ENCODE measurements around the gene RABEP2.
A peak's percentile ranks its signal among the peaks of the same experiment; 100 is the strongest.

Gene RABEP2

DNA sequence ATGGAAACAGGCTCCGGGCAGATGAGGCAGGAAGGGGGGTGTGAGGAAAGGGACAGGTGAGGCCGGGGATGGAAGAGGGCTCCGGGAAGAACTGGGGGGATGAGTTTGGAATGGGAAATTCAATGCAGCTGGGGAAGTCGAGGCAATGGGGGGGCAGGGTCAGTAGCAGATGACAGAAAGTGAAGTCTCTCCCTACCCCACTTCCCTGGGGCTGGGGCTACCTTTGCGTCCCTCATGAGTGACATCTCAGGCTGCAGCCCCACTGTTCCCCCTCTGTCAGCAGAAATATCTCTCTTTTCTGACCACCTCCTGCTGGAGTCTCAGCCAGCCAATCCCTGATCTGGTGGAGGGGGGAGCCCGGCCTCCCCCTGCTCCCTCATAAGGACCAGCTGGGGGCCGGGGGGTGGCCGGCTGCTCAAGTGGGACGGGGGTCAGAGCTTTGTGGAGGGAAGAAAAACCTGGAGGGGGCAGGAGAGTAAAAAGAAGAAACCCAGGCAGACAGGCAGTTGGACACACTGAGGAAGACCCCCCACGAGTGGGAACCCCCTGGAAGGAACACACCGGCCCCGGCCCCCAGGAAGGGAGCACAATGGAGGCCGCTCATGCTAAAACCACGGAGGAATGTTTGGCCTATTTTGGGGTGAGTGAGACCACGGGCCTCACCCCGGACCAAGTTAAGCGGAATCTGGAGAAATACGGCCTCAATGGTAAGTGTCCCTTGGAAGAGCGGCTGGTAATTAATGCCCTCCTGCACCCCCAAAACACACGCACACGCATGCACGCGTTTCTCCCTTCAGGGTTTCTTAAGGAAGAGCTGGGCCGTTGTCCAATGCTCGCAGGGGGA lies 46.7 kb downstream of the RABEP2 start, which contains the start of gene ATP2A1:
Gene ATP2A1, plus strand, starts transcription at position 406 of the 844 bp plus-strand sequence. Its CDS starts 184 bp downstream, at position 590.
- TF ChIP-seq, protein P1, sequence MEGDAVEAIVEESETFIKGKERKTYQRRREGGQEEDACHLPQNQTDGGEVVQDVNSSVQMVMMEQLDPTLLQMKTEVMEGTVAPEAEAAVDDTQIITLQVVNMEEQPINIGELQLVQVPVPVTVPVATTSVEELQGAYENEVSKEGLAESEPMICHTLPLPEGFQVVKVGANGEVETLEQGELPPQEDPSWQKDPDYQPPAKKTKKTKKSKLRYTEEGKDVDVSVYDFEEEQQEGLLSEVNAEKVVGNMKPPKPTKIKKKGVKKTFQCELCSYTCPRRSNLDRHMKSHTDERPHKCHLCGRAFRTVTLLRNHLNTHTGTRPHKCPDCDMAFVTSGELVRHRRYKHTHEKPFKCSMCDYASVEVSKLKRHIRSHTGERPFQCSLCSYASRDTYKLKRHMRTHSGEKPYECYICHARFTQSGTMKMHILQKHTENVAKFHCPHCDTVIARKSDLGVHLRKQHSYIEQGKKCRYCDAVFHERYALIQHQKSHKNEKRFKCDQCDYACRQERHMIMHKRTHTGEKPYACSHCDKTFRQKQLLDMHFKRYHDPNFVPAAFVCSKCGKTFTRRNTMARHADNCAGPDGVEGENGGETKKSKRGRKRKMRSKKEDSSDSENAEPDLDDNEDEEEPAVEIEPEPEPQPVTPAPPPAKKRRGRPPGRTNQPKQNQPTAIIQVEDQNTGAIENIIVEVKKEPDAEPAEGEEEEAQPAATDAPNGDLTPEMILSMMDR (IDR thresholded peaks at IDR 0.05), result no peak
- Histone ChIP-seq H3K27ac (no peak within 1 kb of the TSS), H3K4me3 (peak within 1 kb of the TSS; percentile 85)
- no peak for DNase-seq (ENCODE audit: low spot score)

DNA sequence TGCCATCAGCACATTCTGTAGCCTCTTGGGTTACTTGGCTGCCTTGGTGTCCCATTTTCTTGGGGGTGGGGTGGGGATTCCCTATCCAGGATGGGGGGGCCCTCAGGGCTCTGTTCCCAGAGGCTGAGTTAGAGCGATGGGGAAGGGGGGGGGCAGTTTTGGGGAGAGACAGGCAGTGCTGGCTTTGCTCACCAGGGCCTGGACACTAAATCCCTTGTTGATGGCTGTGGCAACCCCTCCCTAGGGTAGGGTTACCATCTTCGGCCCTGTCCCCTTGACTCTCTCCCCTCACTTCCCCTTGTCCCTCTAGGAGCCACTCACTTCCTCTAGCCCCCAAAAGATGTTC lies 47.4 kb downstream of the RABEP2 start:
- no peak for DNase-seq (ENCODE audit: low spot score)
- Histone ChIP-seq H3K4me3 (no peak overlapping the region), H3K27ac (no peak overlapping the region)
- TF ChIP-seq, protein P1 (IDR thresholded peaks at IDR 0.05), result no peak

DNA sequence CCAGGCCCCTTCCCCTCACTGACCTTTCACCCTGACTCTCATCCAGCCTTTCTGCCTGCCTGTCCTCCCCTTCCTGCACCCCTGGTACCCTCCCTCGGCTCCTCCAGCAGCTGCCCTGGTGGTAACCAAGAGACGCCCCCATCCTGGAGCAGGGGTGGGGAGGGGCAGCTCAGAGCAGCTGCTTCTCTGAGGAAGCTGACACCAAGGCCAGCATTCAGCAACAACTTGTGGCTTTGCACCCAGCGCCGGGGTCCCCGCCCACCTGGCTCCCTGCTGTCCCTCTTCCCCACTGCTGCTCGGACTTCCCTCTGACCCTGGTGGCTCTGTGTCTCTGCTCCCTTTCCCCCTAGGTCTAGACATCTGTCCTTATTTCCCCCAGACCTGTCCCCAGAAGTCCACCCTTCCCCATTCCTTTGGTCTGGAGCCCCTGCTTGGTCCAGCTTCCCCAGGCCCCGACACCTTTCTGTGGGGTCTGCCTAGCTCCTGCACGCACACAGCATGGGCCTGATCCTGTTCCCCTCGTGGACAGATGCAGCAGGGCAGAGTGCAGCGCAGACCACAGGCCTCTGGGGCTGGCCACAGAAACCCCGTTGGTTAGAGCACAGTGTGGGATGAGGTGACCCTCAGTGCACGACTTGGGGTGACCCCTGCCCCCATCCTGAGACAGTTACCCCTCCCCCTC lies 47.9 kb downstream of the RABEP2 start:
- H3K27ac ChIP-seq, result no peak overlapping the region
- DNase-seq (ENCODE audit: low spot score), result no peak
- H3K4me3 ChIP-seq, result no peak overlapping the region
- TF ChIP-seq, protein P1 (IDR thresholded peaks at IDR 0.05), result no peak

DNA sequence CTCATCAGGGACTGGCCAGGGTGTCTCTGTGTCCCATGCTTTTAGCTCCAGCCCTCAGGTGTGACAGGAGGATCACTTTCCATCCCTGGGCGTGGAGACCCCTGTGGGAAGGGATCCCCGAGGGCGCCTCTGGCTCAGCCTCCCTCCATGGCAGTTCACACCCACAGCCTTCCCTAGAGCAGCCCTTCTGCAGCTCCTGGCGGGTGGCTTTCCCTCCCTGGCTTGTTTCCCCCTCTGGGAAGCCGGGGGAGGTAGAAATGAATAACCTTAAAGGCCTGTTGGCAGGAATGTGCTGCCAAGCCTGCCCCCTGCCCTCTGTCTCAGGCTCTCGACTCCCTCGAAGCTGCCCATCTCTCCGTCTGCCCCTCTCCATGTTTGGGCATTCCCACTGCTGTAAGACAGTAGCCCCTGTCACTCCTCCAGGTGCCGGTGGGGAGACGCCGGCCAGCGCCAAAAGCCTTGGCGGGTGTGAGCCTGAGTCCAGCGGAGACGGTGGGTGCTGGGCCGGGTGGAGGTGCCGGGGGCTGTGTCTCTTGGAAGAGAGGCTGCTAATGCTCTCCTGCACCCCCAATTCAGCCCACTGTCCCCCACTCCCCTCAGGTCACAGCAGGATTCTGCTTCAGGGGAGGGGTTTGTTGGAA lies 48.9 kb downstream of the RABEP2 start:
- TF ChIP-seq, protein P1 (IDR thresholded peaks at IDR 0.05), result no peak
- Histone ChIP-seq H3K27ac (no peak overlapping the region), H3K4me3 (no peak overlapping the region)
- DNase-seq (ENCODE audit: low spot score), result no peak

DNA sequence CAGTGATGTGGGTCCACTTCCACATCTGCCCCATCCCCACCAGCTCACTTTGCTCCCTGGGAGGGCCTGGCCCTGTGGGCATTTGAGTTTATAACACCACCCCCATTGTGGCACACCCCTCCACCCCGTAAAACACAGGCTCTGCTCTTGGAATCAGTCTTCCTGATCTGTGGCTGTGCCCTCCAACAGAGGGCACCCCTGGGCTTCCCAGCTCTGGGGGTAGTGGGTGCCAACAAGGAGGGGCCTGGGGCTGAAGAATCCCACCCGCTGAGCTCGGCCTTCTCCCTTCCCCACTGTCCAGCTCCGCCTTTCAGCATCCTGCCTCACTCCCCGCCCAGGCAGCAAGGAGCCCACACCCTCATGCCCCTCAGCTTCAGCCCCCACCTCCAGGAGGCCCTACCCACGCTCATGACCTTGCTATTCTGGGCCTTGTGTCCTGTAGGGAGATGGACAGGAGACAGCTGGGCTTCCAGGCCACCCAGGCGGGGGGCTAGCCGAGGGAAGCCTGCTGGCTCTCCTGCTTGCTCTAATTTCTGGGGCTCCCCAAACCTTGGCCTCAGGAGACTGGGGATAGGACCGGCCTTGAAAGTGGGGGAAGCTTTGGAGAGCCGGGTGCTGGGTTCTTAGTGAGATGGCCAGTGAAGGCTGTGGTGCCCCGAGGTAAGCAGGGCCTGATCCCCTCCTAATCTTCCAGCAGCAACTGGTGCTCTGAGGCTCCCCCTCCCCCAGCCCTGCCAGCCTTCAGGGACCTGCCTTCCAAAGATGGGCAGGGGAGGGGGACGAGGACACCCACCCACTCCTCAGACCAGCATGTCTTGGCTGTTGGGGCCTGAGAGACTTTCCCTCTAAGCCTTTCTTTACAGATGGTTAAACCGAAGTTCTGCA lies 49.7 kb downstream of the RABEP2 start:
- Histone ChIP-seq H3K4me3 (no peak overlapping the region), H3K27ac (no peak overlapping the region)
- TF ChIP-seq, protein P1 (IDR thresholded peaks at IDR 0.05), result no peak
- no peak for DNase-seq (ENCODE audit: low spot score)

DNA sequence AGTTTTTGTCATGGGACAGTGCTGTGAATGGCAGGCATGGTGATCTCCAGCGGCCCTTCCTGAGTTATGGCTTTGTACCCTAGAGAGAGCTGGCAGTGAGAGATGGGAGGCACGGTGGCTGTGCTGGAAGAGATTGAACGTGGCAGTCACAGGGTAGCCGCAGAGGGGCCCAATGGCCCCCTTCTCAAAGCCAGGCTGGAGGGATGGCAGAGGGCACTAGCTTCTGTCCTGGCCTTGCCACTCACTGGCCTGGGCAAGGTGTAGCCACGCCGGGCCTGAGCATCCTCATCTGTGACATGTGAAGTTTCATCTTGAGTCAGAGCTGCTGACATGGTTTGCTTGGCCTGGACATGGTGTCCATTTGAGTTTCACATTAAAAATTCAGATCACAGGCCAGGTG lies 50.6 kb downstream of the RABEP2 start:
- Histone ChIP-seq H3K27ac (no peak overlapping the region), H3K4me3 (no peak overlapping the region)
- TF ChIP-seq, protein P1 (IDR thresholded peaks at IDR 0.05), result no peak
- no peak for DNase-seq (ENCODE audit: low spot score)

Measured in coronary artery (tissue), 2 donors.